Activated CD4-positive, alpha-beta T cell treated with anti-CD3 and anti-CD28 coated beads, Interleukin-2, amount 10 ng/mL, durations not matched to agents 24 days and 14 days (primary cell): ENCODE measurements around the gene SNX9. TPM values are rescaled to one million over a fixed set of nuclear protein-coding genes. Genes with fewer than 3 reads are reported as not detected.
"Not testable (repeated sequence)": the region's sequence is repeated elsewhere in the genome, so short reads cannot be mapped to it uniquely, and the experiment has no call there.

Experiments used
- DNase-seq: peaks from one replicate; pipeline ENCODE4 v3.0.0; 2022
- H3K27ac Mint-ChIP-seq: one replicate; pipeline ENCODE4 v1.8.0; 2022; ENCODE audit warnings: mild to moderate bottlenecking, mixed read lengths
- H3K27me3 Mint-ChIP-seq: one replicate; pipeline ENCODE4 v1.8.0; 2022; ENCODE audit warnings: mixed read lengths
- H3K36me3 Mint-ChIP-seq: one replicate; pipeline ENCODE4 v1.8.0; 2022; ENCODE audit warnings: low read depth, mild to moderate bottlenecking, mixed read lengths
- H3K4me1 Mint-ChIP-seq: one replicate; pipeline ENCODE4 v1.8.0; 2021; ENCODE audit warnings: mixed read lengths
- H3K4me3 Mint-ChIP-seq: one replicate; pipeline ENCODE4 v1.8.0; 2022; ENCODE audit warnings: mild to moderate bottlenecking, moderate library complexity, mixed read lengths
- H3K9me3 Mint-ChIP-seq: one replicate; pipeline ENCODE4 v1.8.0; 2021; ENCODE audit warnings: mixed read lengths
- intact Hi-C: fragments of 100-400 bp; cut with micrococcal nuclease; formaldehyde crosslinking; loops from one replicate; pipeline ENCODE4 v1.15.1; 2023
- total RNA-seq: library from RNA; stranded (reverse); gene quantifications from 2 replicates; pipeline ENCODE4 v1.2.3, GENCODE V29; 2022

The SNX9 gene
- total RNA-seq, 1 donor from 2014 or later, result 34.0 TPM

- intact Hi-C loops, result loop anchor here (10.0 kb wide), 1 partner anchor 59 kb away; no protein-coding TSS in a partner anchor
- no peak for DNase-seq
- H3K27ac Mint-ChIP-seq, result no peak overlapping the region
- no peaks in the 10 kb centered on the region for H3K9me3 Mint-ChIP-seq
- peaks cover 5% of the 10 kb centered on the region for H3K36me3 Mint-ChIP-seq
- H3K4me3 Mint-ChIP-seq, result no peak overlapping the region
- H3K4me1 Mint-ChIP-seq, result peaks cover 30% of the 10 kb centered on the region
- no peaks in the 10 kb centered on the region for H3K27me3 Mint-ChIP-seq
Observed at GRCh38 chr6:157965387-157965786, 142.3 kb downstream of the SNX9 start.

DNA sequence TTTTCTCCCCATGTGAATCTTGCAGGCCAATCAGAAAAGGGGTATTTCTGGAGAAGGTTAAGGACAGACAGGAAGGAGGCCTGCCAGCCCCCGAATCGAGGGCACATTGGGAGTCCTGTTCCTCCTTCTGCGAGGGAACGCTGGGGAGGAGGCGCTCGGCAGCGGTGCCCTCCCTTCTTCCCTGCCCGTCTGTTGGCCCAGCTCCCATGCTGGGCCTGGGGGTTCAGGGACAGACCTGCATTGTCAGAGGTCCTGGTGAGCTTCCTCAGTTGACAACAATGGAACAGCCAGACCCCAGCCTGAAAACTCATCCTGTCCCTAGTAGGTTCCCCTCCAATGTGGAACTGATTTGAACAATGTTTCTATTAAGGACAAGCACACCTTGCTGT, 143.5 kb downstream of the SNX9 start:
- H3K4me3 Mint-ChIP-seq, result no peak overlapping the region
- peak overlapping the region; percentile 13 for H3K27ac Mint-ChIP-seq
- intact Hi-C loops, result loop anchor here (10.0 kb wide), 1 partner anchor 58 kb away; no protein-coding TSS in a partner anchor
- DNase-seq, result no peak
- peaks cover 9% of the 10 kb centered on the region for H3K27me3 Mint-ChIP-seq
- H3K36me3 Mint-ChIP-seq, result peaks cover 5% of the 10 kb centered on the region
- H3K4me1 Mint-ChIP-seq, result peaks cover 29% of the 10 kb centered on the region
- H3K9me3 Mint-ChIP-seq, result no peaks in the 10 kb centered on the region

DNA sequence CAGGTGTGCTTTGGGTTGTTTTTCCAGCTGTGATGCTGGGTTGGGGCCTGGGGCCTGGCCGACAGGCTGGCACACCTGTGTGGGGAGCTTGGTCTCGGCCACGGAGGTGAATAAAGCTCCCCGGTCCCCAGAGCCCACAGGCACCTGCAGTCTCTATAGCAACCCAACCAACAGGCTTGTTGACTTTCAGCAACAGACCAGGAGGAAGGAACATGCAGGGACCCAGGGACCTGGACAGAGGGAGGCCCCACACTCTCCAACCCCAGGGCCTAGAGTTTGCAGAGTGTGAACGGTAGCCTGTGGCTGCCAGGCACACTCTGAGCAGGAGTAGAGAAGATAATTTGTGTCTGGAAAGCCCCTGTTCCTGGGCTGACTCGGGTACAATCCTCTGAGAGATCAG, 144.0 kb downstream of the SNX9 start:
- no peak for DNase-seq
- Mint-ChIP-seq H3K4me1 (peaks cover 28% of the 10 kb centered on the region), H3K36me3 (peaks cover 5% of the 10 kb centered on the region), H3K27me3 (peaks cover 10% of the 10 kb centered on the region), H3K4me3 (no peak overlapping the region), H3K27ac (peak overlapping the region; percentile 17), H3K9me3 (no peaks in the 10 kb centered on the region)
- intact Hi-C loops, result loop anchor here (10.0 kb wide), 1 partner anchor 58 kb away; no protein-coding TSS in a partner anchor

- Mint-ChIP-seq H3K27me3 (peaks cover 10% of the 10 kb centered on the region), H3K27ac (no peak overlapping the region), H3K9me3 (no peaks in the 10 kb centered on the region), H3K4me1 (peaks cover 25% of the 10 kb centered on the region), H3K36me3 (peaks cover 5% of the 10 kb centered on the region), H3K4me3 (no peak overlapping the region)
- no peak for DNase-seq
- intact Hi-C loops, result loop anchor here (10.0 kb wide), 1 partner anchor 57 kb away; no protein-coding TSS in a partner anchor
Observed at GRCh38 chr6:157967486-157967885, 144.4 kb downstream of the SNX9 start.

DNA sequence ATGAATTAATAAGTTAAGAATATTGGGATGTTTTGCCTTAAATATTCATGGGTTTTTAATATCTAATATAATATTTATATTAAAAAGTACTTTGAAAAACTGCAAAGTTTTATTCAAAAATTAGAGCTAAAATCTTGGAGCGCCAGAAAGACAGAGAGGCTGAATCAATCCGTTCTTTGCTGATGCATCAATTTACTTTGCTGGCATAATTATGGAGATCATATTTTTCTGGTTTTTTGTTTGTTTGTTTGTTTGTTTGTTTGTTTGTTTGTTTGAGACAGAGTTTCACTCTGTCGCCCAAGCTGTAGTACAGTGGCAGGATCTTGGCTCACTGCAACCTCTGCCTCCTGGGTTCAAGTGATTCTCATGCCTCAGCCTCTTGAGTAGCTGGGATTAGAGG, 149.1 kb downstream of the SNX9 start:
- H3K4me3 Mint-ChIP-seq, H3K9me3 Mint-ChIP-seq, intact Hi-C loops, H3K27ac Mint-ChIP-seq, H3K4me1 Mint-ChIP-seq, DNase-seq, H3K36me3 Mint-ChIP-seq: not testable (repeated sequence)
- peaks cover 10% of the 10 kb centered on the region for H3K27me3 Mint-ChIP-seq

GRCh38 chr6:157974341-157974894, 151.4 kb downstream of the SNX9 start:
- peaks cover 18% of the 10 kb centered on the region for H3K27me3 Mint-ChIP-seq
- intact Hi-C loops, result no loop called here
- no peak for DNase-seq
- H3K27ac Mint-ChIP-seq, result no peak overlapping the region
- no peak overlapping the region for H3K4me3 Mint-ChIP-seq
- H3K4me1 Mint-ChIP-seq, result peaks cover 14% of the 10 kb centered on the region
- no peaks in the 10 kb centered on the region for H3K36me3 Mint-ChIP-seq
- no peaks in the 10 kb centered on the region for H3K9me3 Mint-ChIP-seq

- no peak for DNase-seq
- H3K9me3 Mint-ChIP-seq, result no peaks in the 10 kb centered on the region
- H3K4me1 Mint-ChIP-seq, result peaks cover 20% of the 10 kb centered on the region
- intact Hi-C loops, result no loop called here
- H3K27ac Mint-ChIP-seq, result no peak overlapping the region
- peaks cover 18% of the 10 kb centered on the region for H3K27me3 Mint-ChIP-seq
- H3K4me3 Mint-ChIP-seq, result no peak overlapping the region
- H3K36me3 Mint-ChIP-seq, result no peaks in the 10 kb centered on the region
Observed at GRCh38 chr6:157974967-157975366, 151.9 kb downstream of the SNX9 start.

DNA sequence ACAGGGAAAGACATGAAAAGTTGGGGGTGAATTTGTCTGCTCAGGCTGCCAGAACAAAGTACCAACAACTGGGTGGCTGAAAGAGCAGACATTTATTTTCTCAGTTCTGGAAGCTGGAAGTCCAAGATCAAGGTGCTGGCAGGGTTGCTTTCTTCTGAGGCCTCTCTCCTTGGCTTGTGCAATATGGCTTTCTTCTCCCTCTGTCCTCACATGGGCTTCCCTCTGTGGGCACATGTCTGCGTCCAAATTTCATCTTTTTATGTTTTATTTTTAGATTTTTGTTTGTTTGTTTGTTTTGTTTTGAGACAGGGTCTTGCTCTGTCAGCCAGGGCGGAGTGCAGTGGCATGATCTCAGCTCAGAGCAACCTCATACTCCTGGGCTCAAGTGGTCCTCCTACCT, 152.4 kb downstream of the SNX9 start:
- intact Hi-C loops, result no loop called here
- no peak overlapping the region for H3K27ac Mint-ChIP-seq
- peaks cover 18% of the 10 kb centered on the region for H3K27me3 Mint-ChIP-seq
- no peaks in the 10 kb centered on the region for H3K36me3 Mint-ChIP-seq
- no peak for DNase-seq
- H3K4me3 Mint-ChIP-seq, result no peak overlapping the region
- H3K9me3 Mint-ChIP-seq, result no peaks in the 10 kb centered on the region
- peaks cover 23% of the 10 kb centered on the region for H3K4me1 Mint-ChIP-seq

DNA sequence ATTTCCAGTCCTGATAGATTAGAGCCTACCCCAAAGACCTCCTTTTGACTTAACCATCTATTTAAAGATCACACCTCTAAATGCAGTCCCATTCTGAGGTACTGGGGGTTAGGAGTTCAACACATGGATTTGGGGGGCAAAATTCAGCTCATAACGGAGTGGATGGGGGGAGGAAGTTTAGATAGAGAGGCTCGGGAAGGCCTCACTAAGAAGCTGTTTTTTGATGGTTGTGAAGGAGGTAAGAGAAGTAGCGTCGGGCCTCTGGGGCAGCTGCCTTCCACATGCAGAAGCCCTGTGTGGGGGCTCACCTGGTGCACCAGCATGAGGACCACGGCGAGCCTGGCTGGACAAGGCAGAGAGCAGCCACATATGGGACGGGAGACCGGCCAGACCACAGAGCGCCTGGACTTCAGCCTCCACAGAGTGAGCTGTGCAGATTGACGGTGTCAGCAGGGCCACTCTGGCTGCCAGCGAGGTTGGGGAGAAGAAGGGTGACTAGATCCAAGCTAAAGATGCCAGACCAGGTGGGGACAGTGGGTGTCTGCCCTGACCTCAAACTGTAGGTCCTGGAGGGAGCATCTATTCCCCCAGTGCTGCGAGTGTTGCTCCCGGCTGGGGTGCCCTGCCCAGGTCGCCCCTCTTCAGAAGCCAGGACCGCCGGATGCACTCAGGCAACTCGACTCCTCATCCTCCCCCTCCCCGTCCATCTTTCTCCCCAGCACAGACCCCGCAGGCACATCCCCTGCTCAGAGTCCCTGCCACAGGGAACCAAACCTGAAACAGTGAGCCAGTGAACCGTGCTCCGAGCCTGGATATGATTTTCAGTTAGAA, 153.5 kb downstream of the SNX9 start:
- Mint-ChIP-seq H3K9me3 (no peaks in the 10 kb centered on the region), H3K27me3 (peaks cover 10% of the 10 kb centered on the region), H3K4me1 (peaks cover 26% of the 10 kb centered on the region), H3K36me3 (no peaks in the 10 kb centered on the region), H3K4me3 (no peak overlapping the region), H3K27ac (no peak overlapping the region)
- DNase-seq, result no peak
- intact Hi-C loops, result loop anchor here (1.0 kb wide), 1 partner anchor 7 kb away; no protein-coding TSS in a partner anchor

GRCh38 chr6:157977176-157977804, 154.2 kb downstream of the SNX9 start:
- Mint-ChIP-seq H3K27me3 (peaks cover 8% of the 10 kb centered on the region), H3K36me3 (no peaks in the 10 kb centered on the region), H3K4me1 (peaks cover 26% of the 10 kb centered on the region), H3K27ac (no peak overlapping the region), H3K9me3 (no peaks in the 10 kb centered on the region), H3K4me3 (no peak overlapping the region)
- intact Hi-C loops, result loop anchor here (1.0 kb wide), 1 partner anchor 8 kb away; no protein-coding TSS in a partner anchor
- no peak for DNase-seq

- peaks cover 31% of the 10 kb centered on the region for H3K4me1 Mint-ChIP-seq
- intact Hi-C loops, result no loop called here
- H3K9me3 Mint-ChIP-seq, result no peaks in the 10 kb centered on the region
- no peak overlapping the region for H3K4me3 Mint-ChIP-seq
- no peaks in the 10 kb centered on the region for H3K36me3 Mint-ChIP-seq
- H3K27ac Mint-ChIP-seq, result peak overlapping the region; percentile 6
- H3K27me3 Mint-ChIP-seq, result peaks cover 8% of the 10 kb centered on the region
- no peak for DNase-seq
Observed at GRCh38 chr6:157978021-157978783, 155.2 kb downstream of the SNX9 start.

- Mint-ChIP-seq H3K36me3 (peaks cover 2% of the 10 kb centered on the region), H3K27ac (peak overlapping the region; percentile 72), H3K4me1 (peaks cover 48% of the 10 kb centered on the region), H3K9me3 (no peaks in the 10 kb centered on the region), H3K27me3 (peaks cover 8% of the 10 kb centered on the region), H3K4me3 (peak overlapping the region; percentile 73)
- intact Hi-C loops, result loop anchor here (1.0 to 5.0 kb wide), 6 partner anchors 18 to 218 kb away; partner anchors contain the start of gene SNX9
- DNase-seq, result no peak
Observed at GRCh38 chr6:157980288-157981131, 157.5 kb downstream of the SNX9 start.

- H3K9me3 Mint-ChIP-seq, result no peaks in the 10 kb centered on the region
- H3K27me3 Mint-ChIP-seq, result peaks cover 8% of the 10 kb centered on the region
- peaks cover 48% of the 10 kb centered on the region for H3K4me1 Mint-ChIP-seq
- peak overlapping the region; percentile 72 for H3K27ac Mint-ChIP-seq
- no peak for DNase-seq
- peaks cover 2% of the 10 kb centered on the region for H3K36me3 Mint-ChIP-seq
- peak overlapping the region; percentile 73 for H3K4me3 Mint-ChIP-seq
- intact Hi-C loops, result loop anchor here (1.0 to 5.0 kb wide), 6 partner anchors 19 to 219 kb away; partner anchors contain the start of gene SNX9
Observed at GRCh38 chr6:157981132-157981394, 158.0 kb downstream of the SNX9 start.
